OCI-LY7 (cell line): ENCODE results near the gene STRA8.

Source experiments
- CTCF ChIP-seq: fragments of 200-600 bp; sonication (generic); conservative IDR thresholded peaks from 2 replicates; pipeline ENCODE4 v1.5.1; 2014; ENCODE audit warnings: mild to moderate bottlenecking, antibody characterized with exemption, low read length, moderate library complexity, mixed read lengths
- EZH2phosphoT487 ChIP-seq: fragments of 200-600 bp; sonication (generic); IDR thresholded peaks from 2 replicates; pipeline ENCODE4 v1.6.1; 2018; ENCODE audit warnings: low read depth, borderline replicate concordance, mild to moderate bottlenecking, mixed run types, antibody characterized with exemption, low read length, moderate library complexity, mixed read lengths

GRCh38 chr7:135245226-135246190 is 11.9 kb downstream of the STRA8 start:
- TF ChIP-seq CTCF (no peak), EZH2phosphoT487 (no peak)
